Suprapubic skin (tissue), 4 donors: ENCODE results near the gene HOXB9. TPM values are rescaled to one million over a fixed set of nuclear protein-coding genes. Genes with fewer than 3 reads are reported as not detected.

ENCODE experiments used
- DNase-seq, 2 donors: peaks; one replicate each; pipeline ENCODE4 v3.0.0-alpha.2; 2019; ENCODE audit warnings: low spot score in 2 of 2
- H3K27ac ChIP-seq: fragments of 200-600 bp; sonication (generic); one replicate; pipeline ENCODE4 v1.5.1; 2019
- H3K27me3 ChIP-seq: fragments of 200-600 bp; sonication (generic); one replicate; pipeline ENCODE4 v1.5.1; 2019
- H3K36me3 ChIP-seq: fragments of 200-600 bp; sonication (generic); one replicate; pipeline ENCODE4 v1.5.1; 2019
- H3K4me1 ChIP-seq: fragments of 200-600 bp; sonication (generic); one replicate; pipeline ENCODE4 v1.5.1; 2019
- H3K4me3 ChIP-seq: fragments of 200-600 bp; sonication (generic); one replicate; pipeline ENCODE4 v1.5.1; 2019; ENCODE audit warnings: mild to moderate bottlenecking
- H3K9me3 ChIP-seq: fragments of 200-600 bp; sonication (generic); one replicate; pipeline ENCODE4 v1.5.1; 2019
- CTCF ChIP-seq, 2 donors: fragments of 200-600 bp in 1 of 2; fragments of 450-650 bp in 1 of 2; sonication (generic) in 1 of 2; IDR thresholded peaks; one replicate each; pipeline ENCODE4 v1.5.1; 2016 to 2019; ENCODE audit warnings: antibody characterized with exemption in 2 of 2, mild to moderate bottlenecking in 1 of 2, moderate library complexity in 1 of 2
- EP300 ChIP-seq: sonication (generic); formaldehyde crosslinking; IDR thresholded peaks from one replicate; pipeline ENCODE4 v1.6.1; 2017; ENCODE audit warnings: antibody characterized with exemption
- POLR2A ChIP-seq, 2 donors: fragments of 450-650 bp; IDR thresholded peaks; one replicate each; pipeline ENCODE4 v1.6.1; 2017; ENCODE audit warnings: antibody characterized with exemption in 2 of 2, mild to moderate bottlenecking in 2 of 2, moderate library complexity in 2 of 2
- POLR2AphosphoS5 ChIP-seq, 3 donors: sonication (generic); formaldehyde crosslinking; IDR thresholded peaks; one replicate each; pipeline ENCODE4 v1.6.1; 2017; ENCODE audit warnings: antibody characterized with exemption in 3 of 3
- WGBS: methylation state at CpG from one replicate; pipeline ENCODE4 v1.1.5; 2018; 5-methylcytosine and 5-hydroxymethylcytosine counted together
- total RNA-seq, 4 donors: library from RNA; depleted of rRNA; stranded (reverse); fragments of >200 nt; gene quantifications; one replicate each; pipeline ENCODE4 v1.1.0, GENCODE V29; 2016

HOXB9 gene
- total RNA-seq, 4 donors from 2014 or later: 0.23 to 0.42 TPM; not detected in 2

- TF ChIP-seq POLR2AphosphoS5 (IDR thresholded peaks at IDR 0.05) (no peak), EP300 (no peak), CTCF (IDR thresholded peaks at IDR 0.05) (no peak), POLR2A (IDR thresholded peaks at IDR 0.05) (no peak)
- H3K27me3 ChIP-seq: peaks cover 71% of the 10 kb centered on the region
- H3K36me3 ChIP-seq: no peaks in the 10 kb centered on the region
- H3K4me1 ChIP-seq: peaks cover 18% of the 10 kb centered on the region
- H3K27ac ChIP-seq: no peak overlapping the region
- H3K9me3 ChIP-seq: no peaks in the 10 kb centered on the region
- no peak for DNase-seq
- WGBS: 86% methylated on average over 1 of the region's 1 CpG
- H3K4me3 ChIP-seq: no peak overlapping the region
These were observed 23.6 kb upstream of the HOXB9 start for GRCh38 chr17:48649741-48650140.

GRCh38 chr17:48647963-48648245 is 21.7 kb upstream of the HOXB9 start:
- Histone ChIP-seq H3K4me3 (peak overlapping the region; percentile 44), H3K36me3 (no peaks in the 10 kb centered on the region), H3K27ac (no peak overlapping the region), H3K4me1 (peaks cover 18% of the 10 kb centered on the region), H3K27me3 (peaks cover 86% of the 10 kb centered on the region), H3K9me3 (no peaks in the 10 kb centered on the region)
- 58% methylated on average over 1 of the region's 1 CpG for WGBS
- TF ChIP-seq CTCF (IDR thresholded peaks at IDR 0.05) (no peak), EP300 (no peak), POLR2A (IDR thresholded peaks at IDR 0.05) (no peak), POLR2AphosphoS5 (IDR thresholded peaks at IDR 0.05) (no peak)
- DNase-seq: no peak

- no peak for TF ChIP-seq POLR2AphosphoS5 (IDR thresholded peaks at IDR 0.05)
- TF ChIP-seq CTCF (IDR thresholded peaks at IDR 0.05): no peak
- TF ChIP-seq EP300: no peak
- TF ChIP-seq POLR2A (IDR thresholded peaks at IDR 0.05): no peak
- Histone ChIP-seq H3K4me3 (peak overlapping the region; percentile 44), H3K27ac (no peak overlapping the region), H3K36me3 (no peaks in the 10 kb centered on the region), H3K27me3 (peaks cover 91% of the 10 kb centered on the region), H3K4me1 (peaks cover 18% of the 10 kb centered on the region), H3K9me3 (no peaks in the 10 kb centered on the region)
- WGBS: 2% methylated on average over 25 of the region's 30 CpGs
- no peak for DNase-seq
These were observed 21.2 kb upstream of the HOXB9 start for GRCh38 chr17:48647103-48647962.

- Histone ChIP-seq H3K27ac (no peak overlapping the region), H3K4me1 (peaks cover 23% of the 10 kb centered on the region), H3K36me3 (no peaks in the 10 kb centered on the region), H3K4me3 (peak overlapping the region; percentile 44), H3K9me3 (no peaks in the 10 kb centered on the region), H3K27me3 (peaks cover 97% of the 10 kb centered on the region)
- TF ChIP-seq EP300 (no peak), POLR2A (IDR thresholded peaks at IDR 0.05) (no peak), POLR2AphosphoS5 (IDR thresholded peaks at IDR 0.05) (no peak), CTCF (IDR thresholded peaks at IDR 0.05) (no peak)
- DNase-seq: no peak
- under 1% methylated on average over 32 of the region's 80 CpGs for WGBS
These were observed 20.3 kb upstream of the HOXB9 start for GRCh38 chr17:48646183-48647102.
